NT2/D1 (cell line): ENCODE results near the gene TXN2.
"Not testable (repeated sequence)": the region's sequence is repeated elsewhere in the genome, so short reads cannot be mapped to it uniquely, and the experiment has no call there.

Source experiments
- DNase-seq: peaks from one replicate; pipeline ENCODE4 v3.0.0-alpha.2; 2011; ENCODE audit warnings: low read depth, low spot score
- H3K27me3 ChIP-seq: 2 replicates; pipeline ENCODE4 v1.6.0; 2011; ENCODE audit warnings: mild to moderate bottlenecking; ENCODE audit not compliant: insufficient read length, insufficient read depth
- H3K36me3 ChIP-seq: 2 replicates; pipeline ENCODE4 v1.6.1; 2011; ENCODE audit warnings: mild to moderate bottlenecking, low read length, mixed read lengths; ENCODE audit not compliant: insufficient read depth, insufficient read length
- H3K4me1 ChIP-seq: 2 replicates; pipeline ENCODE4 v1.5.1; 2011; ENCODE audit not compliant: insufficient read depth, insufficient read length
- H3K4me3 ChIP-seq: 2 replicates; pipeline ENCODE4 v1.5.1; 2011; ENCODE audit warnings: low read depth; ENCODE audit not compliant: insufficient read length
- H3K9ac ChIP-seq: 2 replicates; pipeline ENCODE4 v1.6.0; 2011; ENCODE audit warnings: low read depth; ENCODE audit not compliant: insufficient read length
- H3K9me3 ChIP-seq: 2 replicates; pipeline ENCODE4 v1.5.1; 2011; ENCODE audit warnings: mild to moderate bottlenecking, low read length; ENCODE audit not compliant: insufficient read depth
- SUZ12 ChIP-seq: IDR thresholded peaks from 2 replicates; pipeline ENCODE4 v1.6.1; 2011; ENCODE audit not compliant: insufficient read length, insufficient read depth; ENCODE audit errors: extremely low read depth
- YY1 ChIP-seq: IDR thresholded peaks from 2 replicates; pipeline ENCODE4 v1.6.1; 2011; ENCODE audit not compliant: insufficient read length, insufficient read depth
- ZNF274 ChIP-seq: IDR thresholded peaks from 2 replicates; pipeline ENCODE4 v1.6.1; 2011; ENCODE audit warnings: mild to moderate bottlenecking, low read depth, low read length

TXN2 gene

DNA sequence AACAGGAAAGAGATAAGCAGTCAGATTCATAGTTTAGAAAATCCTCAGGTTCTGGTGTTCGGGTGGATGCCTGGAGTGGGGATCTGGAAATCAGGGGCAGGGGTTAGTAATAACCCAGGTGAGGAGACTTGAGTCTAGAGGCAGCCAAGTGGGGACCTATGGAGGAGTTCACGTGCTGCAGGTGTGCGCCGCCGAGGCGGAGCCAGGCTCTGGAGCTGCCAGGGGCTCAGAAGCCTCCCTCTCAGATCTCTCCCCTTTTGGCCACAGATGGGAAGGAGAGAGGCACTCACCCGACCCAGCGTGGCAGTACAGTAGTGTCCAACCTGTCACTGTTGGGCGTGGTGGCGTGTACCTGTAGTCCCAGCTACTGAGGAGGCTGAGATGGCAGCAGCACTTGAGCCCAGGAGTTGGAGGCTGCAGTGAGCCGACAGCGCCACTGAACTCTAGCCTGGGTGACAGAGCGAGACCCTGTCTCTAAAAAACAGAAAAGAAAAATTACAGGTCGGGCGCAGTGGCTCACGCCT, 27.5 kb downstream of the TXN2 start:
- Histone ChIP-seq H3K36me3 (no peaks in the 10 kb centered on the region), H3K9ac (no peak overlapping the region), H3K4me3 (no peak overlapping the region), H3K9me3 (no peaks in the 10 kb centered on the region), H3K27me3 (no peaks in the 10 kb centered on the region), H3K4me1 (peaks cover 7% of the 10 kb centered on the region)
- no peak for TF ChIP-seq ZNF274
- no peak for TF ChIP-seq SUZ12
- TF ChIP-seq YY1, result no peak
- no peak for DNase-seq

GRCh38 chr22:36452978-36453607, 28.3 kb downstream of the TXN2 start:
- not testable (repeated sequence) for H3K4me3 ChIP-seq, H3K9me3 ChIP-seq, H3K9ac ChIP-seq, H3K27me3 ChIP-seq, DNase-seq, H3K36me3 ChIP-seq, H3K4me1 ChIP-seq

- Histone ChIP-seq H3K4me1 (peaks cover 3% of the 10 kb centered on the region), H3K27me3 (no peaks in the 10 kb centered on the region), H3K9me3 (no peaks in the 10 kb centered on the region), H3K4me3 (no peak overlapping the region), H3K36me3 (no peaks in the 10 kb centered on the region), H3K9ac (no peak overlapping the region)
- no peak for TF ChIP-seq ZNF274
- no peak for TF ChIP-seq SUZ12
- TF ChIP-seq YY1, result no peak
- no peak for DNase-seq
Measured at GRCh38 chr22:36452250-36452977, 29.0 kb downstream of the TXN2 start.

DNA sequence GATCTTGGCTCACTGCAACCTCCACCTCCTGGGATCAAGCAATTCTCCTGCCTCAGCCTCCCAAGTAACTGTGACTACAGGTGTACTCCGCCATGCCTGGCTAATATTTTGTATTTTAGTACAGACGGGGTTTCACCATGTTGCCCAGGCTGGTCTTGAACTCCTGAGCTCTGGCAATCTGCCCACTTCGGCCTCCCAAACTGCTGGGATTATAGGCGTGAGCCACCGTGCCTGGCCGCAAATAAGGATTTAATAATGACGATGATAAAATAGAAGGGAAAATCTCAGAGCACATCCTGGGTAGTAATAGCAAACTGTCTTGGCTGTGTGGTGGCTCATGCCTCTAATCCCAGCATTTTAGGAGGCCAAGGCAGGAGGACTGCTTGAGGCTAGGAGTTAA, 30.5 kb downstream of the TXN2 start:
- not testable (repeated sequence) for H3K9me3 ChIP-seq, H3K4me1 ChIP-seq, DNase-seq, H3K9ac ChIP-seq, H3K36me3 ChIP-seq, H3K4me3 ChIP-seq, H3K27me3 ChIP-seq

DNA sequence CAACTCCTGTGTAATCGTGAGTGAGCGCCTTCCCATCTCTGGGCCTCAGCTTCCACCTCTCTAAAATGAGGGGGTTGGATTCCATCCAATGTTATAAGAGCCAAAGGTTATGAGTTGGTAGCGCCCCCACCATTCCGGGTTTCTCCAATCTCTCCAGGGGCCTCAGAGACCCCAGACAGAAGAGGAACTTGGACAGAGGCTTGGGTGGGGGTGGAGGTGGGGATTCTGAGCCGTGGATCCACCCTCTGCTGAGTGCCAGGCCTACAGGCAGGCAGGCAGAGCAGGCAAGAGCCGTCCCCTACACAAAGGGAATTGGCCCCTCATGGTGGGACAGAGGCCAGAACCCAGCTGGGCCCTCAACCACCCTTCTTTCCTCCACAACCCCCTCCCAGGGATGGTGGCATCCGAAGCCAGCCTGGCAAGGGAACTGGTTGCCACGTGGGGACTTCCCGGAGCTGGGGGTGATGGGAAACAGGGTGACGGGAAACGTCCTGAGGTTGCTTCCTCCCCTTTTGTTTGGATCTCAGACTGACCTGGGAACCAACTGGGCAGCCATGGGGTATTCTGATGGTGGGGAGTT, 31.8 kb downstream of the TXN2 start:
- TF ChIP-seq SUZ12 (no peak), ZNF274 (no peak), YY1 (no peak)
- Histone ChIP-seq H3K9ac (no peak overlapping the region), H3K4me1 (no peaks in the 10 kb centered on the region), H3K36me3 (no peaks in the 10 kb centered on the region), H3K9me3 (no peaks in the 10 kb centered on the region), H3K4me3 (no peak overlapping the region), H3K27me3 (no peaks in the 10 kb centered on the region)
- DNase-seq, result no peak

DNA sequence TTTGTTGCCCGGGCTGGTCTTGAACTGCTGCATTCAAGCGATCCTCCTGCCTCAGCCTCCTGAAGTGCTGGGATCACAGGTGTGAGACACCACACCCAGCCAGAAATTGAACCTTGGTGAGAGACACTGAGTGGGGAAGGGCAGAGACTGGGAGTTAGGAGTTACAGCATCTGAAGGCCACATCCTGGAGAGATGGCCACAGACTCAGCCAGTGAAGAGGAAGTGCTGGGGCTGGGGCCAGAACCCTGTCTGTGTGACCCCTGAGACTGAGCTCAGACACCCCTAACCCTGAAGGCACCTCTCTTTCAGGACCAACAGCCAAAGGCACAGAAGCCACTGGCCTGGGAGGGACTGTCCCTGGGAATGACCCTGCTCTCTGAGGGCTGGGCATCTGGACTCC, 33.8 kb downstream of the TXN2 start:
- Histone ChIP-seq H3K4me1 (no peaks in the 10 kb centered on the region), H3K9me3 (no peaks in the 10 kb centered on the region), H3K4me3 (no peak overlapping the region), H3K36me3 (no peaks in the 10 kb centered on the region), H3K9ac (no peak overlapping the region), H3K27me3 (no peaks in the 10 kb centered on the region)
- TF ChIP-seq ZNF274 (no peak), YY1 (no peak), SUZ12 (no peak)
- DNase-seq, result no peak

GRCh38 chr22:36445158-36445668, 36.2 kb downstream of the TXN2 start:
- TF ChIP-seq SUZ12, result no peak
- no peak for TF ChIP-seq ZNF274
- TF ChIP-seq YY1, result no peak
- no peaks in the 10 kb centered on the region for H3K27me3 ChIP-seq
- no peak overlapping the region for H3K9ac ChIP-seq
- no peak for DNase-seq
- peaks cover 2% of the 10 kb centered on the region for H3K4me1 ChIP-seq
- no peak overlapping the region for H3K4me3 ChIP-seq
- no peaks in the 10 kb centered on the region for H3K9me3 ChIP-seq
- H3K36me3 ChIP-seq, result no peaks in the 10 kb centered on the region
